ENCODE results near the gene MYO7B. TPM values are rescaled to one million over a fixed set of nuclear protein-coding genes. Genes with fewer than 3 reads are reported as not detected.

MYO7B gene
- total and polyA plus RNA-seq, 10 donors, result 32.3 to 165 (median 52.9) TPM

- H3K27me3 ChIP-seq (replicated peaks in 1 of 7), result no peaks in the 10 kb centered on the region
- peak in 1 of 3 donors; percentile 47 for TF ChIP-seq POLR2AphosphoS5 (IDR thresholded peaks at IDR 0.05)
- TF ChIP-seq CTCF (IDR thresholded peaks at IDR 0.05 in 8 of 11, conservative IDR thresholded peaks at IDR 0.05 in 3 of 11), result no peak
- TF ChIP-seq POLR2A (IDR thresholded peaks at IDR 0.05), result no peak
- 68 to 88% (median 82%) methylated on average over 15 to 23 of the region's 23 CpGs for WGBS, 5 donors
- DNase-seq, result peak; percentile 78
- peaks cover 0 to 87% (median 28%) of the 10 kb centered on the region in 6 donors for H3K4me1 ChIP-seq
- peak overlapping the region in 2 of 8 donors; percentile 16 to 27 for H3K27ac ChIP-seq
- H3K9me3 ChIP-seq, result no peaks in the 10 kb centered on the region
- H3K4me3 ChIP-seq, result no peak overlapping the region
- intact Hi-C loops (cut with DNase I; ENCODE audit: low total_unique reads), result no loop called here
- H3K36me3 ChIP-seq, result peaks cover 0 to 54% (median 0%) of the 10 kb centered on the region in 6 donors
Observed at GRCh38 chr2:127624756-127625571, 89.5 kb downstream of the MYO7B start.

GRCh38 chr2:127625572-127625951, 90.1 kb downstream of the MYO7B start:
- 77 to 96% (median 83%) methylated on average over 2 of the region's 2 CpGs for WGBS, 5 donors
- Histone ChIP-seq H3K27me3 (replicated peaks in 1 of 7) (no peaks in the 10 kb centered on the region), H3K36me3 (peaks cover 0 to 54% (median 0%) of the 10 kb centered on the region in 6 donors), H3K9me3 (no peaks in the 10 kb centered on the region), H3K27ac (peak overlapping the region in 1 of 8 donors; percentile 16), H3K4me1 (peaks cover 1 to 88% (median 32%) of the 10 kb centered on the region in 6 donors), H3K4me3 (no peak overlapping the region)
- intact Hi-C loops (cut with DNase I; ENCODE audit: low total_unique reads), result no loop called here
- peak; percentile 69 for DNase-seq
- TF ChIP-seq CTCF (IDR thresholded peaks at IDR 0.05 in 8 of 11, conservative IDR thresholded peaks at IDR 0.05 in 3 of 11) (no peak), POLR2AphosphoS5 (IDR thresholded peaks at IDR 0.05) (no peak), POLR2A (IDR thresholded peaks at IDR 0.05) (no peak)

- 50 to 78% (median 65%) methylated on average over 12 of the region's 12 CpGs for WGBS, 5 donors
- peak; percentile 72 for DNase-seq
- H3K9me3 ChIP-seq, result no peaks in the 10 kb centered on the region
- H3K27ac ChIP-seq, result peak overlapping the region in 1 of 8 donors; percentile 16
- intact Hi-C loops (cut with DNase I; ENCODE audit: low total_unique reads), result no loop called here
- H3K27me3 ChIP-seq (replicated peaks in 1 of 7), result no peaks in the 10 kb centered on the region
- H3K4me3 ChIP-seq, result no peak overlapping the region
- peaks cover 0 to 58% (median 0%) of the 10 kb centered on the region in 6 donors for H3K36me3 ChIP-seq
- TF ChIP-seq POLR2AphosphoS5 (IDR thresholded peaks at IDR 0.05) (peak in 1 of 3 donors; percentile 4), POLR2A (IDR thresholded peaks at IDR 0.05) (no peak), CTCF (IDR thresholded peaks at IDR 0.05 in 8 of 11, conservative IDR thresholded peaks at IDR 0.05 in 3 of 11) (no peak)
- H3K4me1 ChIP-seq, result peaks cover 7 to 94% (median 38%) of the 10 kb centered on the region in 6 donors
Observed at GRCh38 chr2:127626175-127626574, 90.7 kb downstream of the MYO7B start.
